ENCODE results near the gene RPS6KB2.

- TF ChIP-seq CTCF (IDR thresholded peaks at IDR 0.05; ENCODE audit: low read length): no peak
- no peak for TF ChIP-seq EZH2 (optimal IDR thresholded peaks at IDR 0.05; ENCODE audit: low read depth, low read length)
- TF ChIP-seq EZH2phosphoT487 (IDR thresholded peaks at IDR 0.05; ENCODE audit: low read length): no peak
These were observed 5.5 kb downstream of the RPS6KB2 start for GRCh38 chr11:67433536-67434394.
